Mesenchymal stem cell (in vitro differentiated cells and primary cell): ENCODE data around the gene SCD5.
A peak's percentile ranks its signal among the peaks of the same experiment; 100 is the strongest.
"Not testable (repeated sequence)": the region's sequence is repeated elsewhere in the genome, so short reads cannot be mapped to it uniquely, and the experiment has no call there.

Source experiments
- DNase-seq: peaks from one replicate; pipeline ENCODE4 v3.0.0-alpha.2; 2013
- H2AFZ ChIP-seq: one replicate; pipeline ENCODE4 v1.6.1; 2013; ENCODE audit warnings: low read depth, mild to moderate bottlenecking, control low read depth, inconsistent platforms, low read length, moderate library complexity
- H2AK5ac ChIP-seq: 2 replicates; pipeline ENCODE4 v1.6.1; 2013; ENCODE audit warnings: low read length, moderate library complexity, mild to moderate bottlenecking, inconsistent platforms; ENCODE audit not compliant: severe bottlenecking
- H2BK120ac ChIP-seq: one replicate; pipeline ENCODE4 v1.6.1; 2013; ENCODE audit warnings: low read depth, mild to moderate bottlenecking, inconsistent platforms, low read length, moderate library complexity
- H2BK12ac ChIP-seq, 2 experiments: one replicate each; pipeline ENCODE4 v1.6.1; 2013; ENCODE audit warnings: inconsistent platforms in 2 of 2, low read length in 2 of 2, mild to moderate bottlenecking in 2 of 2, moderate library complexity in 2 of 2, control low read depth in 1 of 2
- H2BK15ac ChIP-seq: one replicate; pipeline ENCODE4 v1.6.1; 2013; ENCODE audit warnings: mild to moderate bottlenecking, low read depth, inconsistent platforms; ENCODE audit not compliant: poor library complexity, severe bottlenecking
- H2BK5ac ChIP-seq: 2 replicates; pipeline ENCODE4 v1.6.1; 2013; ENCODE audit warnings: low read depth, mild to moderate bottlenecking, low read length, control low read depth, inconsistent platforms; ENCODE audit not compliant: poor library complexity, severe bottlenecking
- H3K14ac ChIP-seq, 2 experiments: one replicate each; pipeline ENCODE4 v1.6.1; 2013; ENCODE audit warnings: inconsistent platforms in 2 of 2, low read length in 2 of 2, control low read depth in 1 of 2, mild to moderate bottlenecking in 1 of 2, moderate library complexity in 1 of 2
- H3K18ac ChIP-seq, 2 experiments: one replicate each; pipeline ENCODE4 v1.6.1; 2013; ENCODE audit warnings: inconsistent platforms in 2 of 2, low read length in 2 of 2, control low read depth in 1 of 2, low read depth in 1 of 2, mild to moderate bottlenecking in 1 of 2
- H3K23ac ChIP-seq, 2 experiments: one replicate each; pipeline ENCODE4 v1.6.1; 2013; ENCODE audit warnings: inconsistent platforms in 2 of 2, low read length in 2 of 2, mild to moderate bottlenecking in 2 of 2, moderate library complexity in 2 of 2, control low read depth in 1 of 2
- H3K27ac ChIP-seq: 2 replicates; pipeline ENCODE4 v1.5.1; 2013; ENCODE audit warnings: mild to moderate bottlenecking, moderate library complexity, low read length, control low read depth, inconsistent platforms; ENCODE audit not compliant: poor library complexity, severe bottlenecking
- H3K27me3 ChIP-seq, 2 experiments: 2 replicates each; pipeline versions ENCODE4 v1.6.1 to v1.7.0; 2013; ENCODE audit warnings: low read length in 2 of 2, mild to moderate bottlenecking in 2 of 2, moderate library complexity in 2 of 2, control low read depth in 1 of 2, inconsistent platforms in 1 of 2; ENCODE audit not compliant: control insufficient read depth in 1 of 2, insufficient read depth in 1 of 2
- H3K36me3 ChIP-seq, 2 experiments: 2 replicates each; pipeline versions ENCODE4 v1.6.1 to v1.7.0; 2013; ENCODE audit warnings: low read length in 2 of 2, control low read depth in 1 of 2, inconsistent platforms in 1 of 2, low read depth in 1 of 2, mild to moderate bottlenecking in 1 of 2; ENCODE audit not compliant: insufficient read depth in 2 of 2, control insufficient read depth in 1 of 2
- H3K4ac ChIP-seq, 2 experiments: one replicate each; pipeline ENCODE4 v1.6.1; 2013; ENCODE audit warnings: inconsistent platforms in 2 of 2, low read length in 2 of 2, mild to moderate bottlenecking in 2 of 2, moderate library complexity in 2 of 2, control low read depth in 1 of 2, low read depth in 1 of 2
- H3K4me1 ChIP-seq: 2 replicates; pipeline ENCODE4 v1.6.1; 2013; ENCODE audit warnings: low read depth, low read length, control low read depth; ENCODE audit not compliant: control insufficient read depth, insufficient read depth
- H3K4me2 ChIP-seq: 2 replicates; pipeline ENCODE4 v1.6.1; 2013; ENCODE audit warnings: low read length, mild to moderate bottlenecking, inconsistent platforms; ENCODE audit not compliant: poor library complexity, severe bottlenecking
- H3K4me3 ChIP-seq, 2 experiments: 2 replicates each; pipeline versions ENCODE4 v1.5.1 to v1.7.0; 2013; ENCODE audit warnings: low read length in 2 of 2, mild to moderate bottlenecking in 2 of 2, control low read depth in 1 of 2, low read depth in 1 of 2; ENCODE audit not compliant: insufficient read depth in 1 of 2
- H3K79me1 ChIP-seq: replicated peaks from 2 replicates; pipeline ENCODE4 v1.6.1; 2013; ENCODE audit warnings: mild to moderate bottlenecking, control low read depth, low read length, inconsistent platforms; ENCODE audit not compliant: poor library complexity, severe bottlenecking
- H3K9ac ChIP-seq: 2 replicates; pipeline ENCODE4 v1.7.0; 2013; ENCODE audit warnings: mild to moderate bottlenecking, low read length, moderate library complexity
- H3K9me3 ChIP-seq: 2 replicates; pipeline ENCODE4 v1.7.0; 2013; ENCODE audit warnings: mild to moderate bottlenecking, low read length; ENCODE audit not compliant: control insufficient read depth
- H4K8ac ChIP-seq: one replicate; pipeline ENCODE4 v1.6.1; 2013; ENCODE audit warnings: inconsistent platforms, mild to moderate bottlenecking, low read length, moderate library complexity
- H4K91ac ChIP-seq: one replicate; pipeline ENCODE4 v1.6.1; 2013; ENCODE audit warnings: mild to moderate bottlenecking, low read length, inconsistent platforms
- WGBS: methylation state at CpG from one replicate; pipeline ENCODE4 v1.1.7; 2013; ENCODE audit warnings: mixed read lengths; 5-methylcytosine and 5-hydroxymethylcytosine counted together

SCD5 gene

DNA sequence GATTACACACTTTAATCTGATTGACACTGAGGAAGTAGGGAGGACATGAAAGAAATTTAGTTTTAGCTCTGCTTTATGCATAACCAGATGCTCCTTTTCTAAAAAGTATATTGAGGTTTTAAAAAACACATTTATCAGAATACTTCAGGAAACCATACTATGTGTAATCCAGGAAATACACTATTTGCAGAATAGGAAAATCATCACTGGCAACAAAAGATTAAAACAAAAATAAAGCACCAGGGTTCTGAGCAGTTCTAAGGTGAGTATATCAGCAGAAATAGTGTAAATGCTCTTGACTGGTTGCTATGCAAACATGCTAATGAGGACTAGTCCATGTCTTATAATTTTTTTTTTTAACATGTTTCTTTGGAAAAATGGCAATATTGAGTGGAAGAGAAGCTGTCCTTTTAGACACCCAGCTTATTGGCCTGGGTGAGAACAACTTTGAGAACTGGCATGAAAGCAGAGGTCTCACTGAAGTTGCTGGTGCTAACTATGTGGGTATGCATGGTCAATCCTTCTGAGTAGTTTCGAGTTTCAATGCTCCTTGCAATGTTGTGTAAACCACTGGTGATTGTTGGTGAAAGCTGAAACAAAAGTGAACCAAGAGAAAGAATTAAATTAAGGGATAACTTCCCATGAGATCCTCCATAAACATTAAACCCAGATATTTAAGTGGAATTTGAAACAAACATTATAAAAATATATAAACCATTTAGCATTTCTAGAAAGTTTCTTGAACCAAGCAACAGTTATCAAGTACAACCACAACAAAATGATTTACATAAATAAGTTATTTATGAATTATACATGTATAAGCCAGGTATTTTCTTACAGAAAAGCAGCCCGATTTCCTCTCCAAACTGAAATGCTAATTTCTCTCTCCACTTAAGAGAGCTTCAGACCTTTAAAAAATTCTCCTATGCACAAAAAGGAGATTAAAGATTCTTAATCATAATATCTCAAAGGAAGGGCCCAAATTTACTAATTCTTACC, 20.4 kb upstream of the SCD5 start:
- no peaks in the 10 kb centered on the region for H3K9me3 ChIP-seq
- H4K8ac ChIP-seq: no peak overlapping the region
- no peak overlapping the region for H2BK15ac ChIP-seq
- no peak overlapping the region for H2AFZ ChIP-seq
- H3K23ac ChIP-seq: no peak overlapping the region
- no peak overlapping the region for H3K4me2 ChIP-seq
- H3K79me1 ChIP-seq: peaks cover 4% of the 10 kb centered on the region
- no peak overlapping the region for H3K4ac ChIP-seq
- H3K9ac ChIP-seq: no peak overlapping the region
- H3K14ac ChIP-seq: no peak overlapping the region
- H3K18ac ChIP-seq: no peak overlapping the region
- no peak overlapping the region for H3K4me3 ChIP-seq
- H3K27me3 ChIP-seq: no peaks in the 10 kb centered on the region
- no peak overlapping the region for H2BK5ac ChIP-seq
- no peak overlapping the region for H2AK5ac ChIP-seq
- no peak overlapping the region for H2BK12ac ChIP-seq
- no peak overlapping the region for H2BK120ac ChIP-seq
- DNase-seq: no peak
- WGBS: 95% methylated on average over 2 of the region's 2 CpGs
- peaks cover 26 to 80% of the 10 kb centered on the region in 2 experiments for H3K36me3 ChIP-seq
- no peak overlapping the region for H3K27ac ChIP-seq
- H4K91ac ChIP-seq: no peak overlapping the region
- no peaks in the 10 kb centered on the region for H3K4me1 ChIP-seq

DNA sequence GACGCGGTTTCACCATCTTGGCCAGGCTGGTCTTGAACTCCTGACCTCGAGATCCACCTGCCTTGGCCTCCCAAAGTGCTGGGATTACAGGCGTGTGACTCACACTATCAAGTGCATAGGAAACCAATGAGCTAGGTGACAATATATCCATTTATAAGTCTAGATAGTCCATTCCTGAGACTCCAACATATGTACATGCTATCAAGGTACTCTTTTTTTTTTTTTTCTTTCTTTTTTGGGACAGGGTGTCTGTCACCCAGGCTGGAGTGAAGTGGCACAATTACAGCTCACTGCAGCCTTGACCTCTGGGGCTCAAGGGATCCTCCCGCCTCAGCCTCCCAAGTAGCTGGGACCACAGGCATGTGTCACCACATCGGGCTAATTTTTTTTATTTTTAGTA, 18.3 kb upstream of the SCD5 start:
- H3K36me3 ChIP-seq: peaks cover 20 to 60% of the 10 kb centered on the region in 2 experiments
- H3K23ac ChIP-seq, DNase-seq, H3K4me1 ChIP-seq, H3K4ac ChIP-seq, H3K79me1 ChIP-seq, H3K18ac ChIP-seq, H3K14ac ChIP-seq, H2BK120ac ChIP-seq, H2BK5ac ChIP-seq, H3K4me2 ChIP-seq, H3K27me3 ChIP-seq, H2BK15ac ChIP-seq, H2AFZ ChIP-seq, H2AK5ac ChIP-seq, H4K91ac ChIP-seq, H3K9ac ChIP-seq, H3K9me3 ChIP-seq, H3K27ac ChIP-seq, H2BK12ac ChIP-seq, H4K8ac ChIP-seq, H3K4me3 ChIP-seq: not testable (repeated sequence)
- 100% methylated on average over 4 of the region's 6 CpGs for WGBS

DNA sequence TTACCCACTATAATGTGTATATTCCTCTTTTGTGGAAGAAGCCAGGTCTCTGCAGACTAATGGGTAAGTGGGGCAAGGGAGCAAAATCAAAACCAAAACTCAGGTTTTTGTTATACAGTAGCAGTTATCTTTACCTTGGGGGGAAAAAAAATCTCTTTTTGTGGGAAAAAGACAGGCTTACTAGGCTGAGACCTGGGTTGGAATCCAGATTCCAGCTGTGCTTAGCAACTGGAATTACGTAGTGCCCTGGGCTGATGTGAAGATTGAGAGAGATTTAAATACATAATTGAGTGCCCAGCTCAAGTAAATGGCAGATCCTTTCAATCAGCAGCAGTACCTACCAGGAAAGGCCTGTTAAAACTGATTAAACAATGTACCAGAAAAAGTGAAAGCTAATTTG, 15.4 kb upstream of the SCD5 start:
- no peak overlapping the region for H3K18ac ChIP-seq
- WGBS: 71% methylated on average over 1 of the region's 1 CpG

DNA sequence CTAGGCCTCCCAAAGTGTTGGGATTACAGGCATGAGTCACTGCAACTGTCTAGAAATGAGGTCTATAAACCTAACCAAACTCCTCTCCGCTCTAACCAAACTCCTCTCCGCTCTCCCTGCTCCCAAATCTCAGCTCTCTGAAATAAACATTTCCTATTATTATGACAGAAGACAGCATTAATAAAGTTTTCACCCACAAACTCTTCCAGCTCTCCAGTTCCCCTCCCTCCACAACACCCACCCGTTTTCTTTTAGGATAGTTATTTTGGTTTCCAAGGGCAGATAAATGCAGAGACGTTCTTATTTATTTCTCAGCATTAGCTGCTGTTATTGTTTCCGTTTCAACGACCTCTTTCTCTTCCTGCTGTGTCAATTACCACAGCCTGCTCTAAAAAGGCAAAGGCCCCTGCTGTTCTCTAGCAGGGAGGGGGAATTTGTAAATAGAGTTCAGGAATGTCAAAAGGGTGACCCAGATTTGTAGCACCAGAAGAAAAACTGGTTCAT, 13.3 kb upstream of the SCD5 start:
- H3K4me2 ChIP-seq: no peak overlapping the region
- H3K79me1 ChIP-seq: no peaks in the 10 kb centered on the region
- no peak overlapping the region for H2BK12ac ChIP-seq
- no peak overlapping the region for H3K23ac ChIP-seq
- H2AK5ac ChIP-seq: no peak overlapping the region
- no peaks in the 10 kb centered on the region for H3K9me3 ChIP-seq
- peak overlapping the region; percentile 49 for H3K27ac ChIP-seq
- no peak overlapping the region for H2BK15ac ChIP-seq
- H3K4ac ChIP-seq: no peak overlapping the region
- H3K14ac ChIP-seq: no peak overlapping the region
- no peaks in the 10 kb centered on the region for H3K27me3 ChIP-seq
- H3K9ac ChIP-seq: peak overlapping the region; percentile 36
- H4K91ac ChIP-seq: no peak overlapping the region
- no peak overlapping the region for H2BK5ac ChIP-seq
- peaks cover 2% of the 10 kb centered on the region for H3K4me1 ChIP-seq
- peak; percentile 60 for DNase-seq
- no peak overlapping the region for H3K18ac ChIP-seq
- H2BK120ac ChIP-seq: no peak overlapping the region
- H4K8ac ChIP-seq: no peak overlapping the region
- WGBS: 63% methylated on average over 2 of the region's 6 CpGs
- no peak overlapping the region for H2AFZ ChIP-seq
- H3K36me3 ChIP-seq: peaks cover 3 to 12% of the 10 kb centered on the region in 2 experiments
- no peak overlapping the region for H3K4me3 ChIP-seq

More for the DNA sequence above, 15.4 kb upstream of the SCD5 start:
- Histone ChIP-seq H3K36me3 (peaks cover 14 to 33% of the 10 kb centered on the region in 2 experiments), H2BK5ac (no peak overlapping the region), H2AFZ (no peak overlapping the region), H2BK120ac (no peak overlapping the region), H2BK12ac (no peak overlapping the region), H2AK5ac (no peak overlapping the region), H3K14ac (no peak overlapping the region), H3K27ac (no peak overlapping the region), H3K27me3 (no peaks in the 10 kb centered on the region), H4K91ac (no peak overlapping the region), H2BK15ac (no peak overlapping the region), H4K8ac (no peak overlapping the region), H3K4me2 (no peak overlapping the region), H3K9ac (no peak overlapping the region), H3K4me1 (peaks cover 2% of the 10 kb centered on the region), H3K79me1 (no peaks in the 10 kb centered on the region), H3K23ac (no peak overlapping the region), H3K9me3 (no peaks in the 10 kb centered on the region), H3K4me3 (no peak overlapping the region), H3K4ac (no peak overlapping the region)
- DNase-seq: no peak
